PC-9 (cell line): ENCODE measurements around the gene KCNH1.

Experiments used
- EZH2 ChIP-seq: fragments of 200-600 bp; sonication (generic); IDR thresholded peaks from 2 replicates; pipeline ENCODE4 v1.8.0; 2017; ENCODE audit warnings: antibody characterized with exemption, low read depth
- TF ChIP-seq, protein P1 (sequence below): fragments of 200-600 bp; sonication (generic); conservative IDR thresholded peaks from 2 replicates; pipeline ENCODE4 v1.6.1; 2017; ENCODE audit warnings: mixed run types, antibody characterized with exemption, mild to moderate bottlenecking, moderate library complexity

DNA sequence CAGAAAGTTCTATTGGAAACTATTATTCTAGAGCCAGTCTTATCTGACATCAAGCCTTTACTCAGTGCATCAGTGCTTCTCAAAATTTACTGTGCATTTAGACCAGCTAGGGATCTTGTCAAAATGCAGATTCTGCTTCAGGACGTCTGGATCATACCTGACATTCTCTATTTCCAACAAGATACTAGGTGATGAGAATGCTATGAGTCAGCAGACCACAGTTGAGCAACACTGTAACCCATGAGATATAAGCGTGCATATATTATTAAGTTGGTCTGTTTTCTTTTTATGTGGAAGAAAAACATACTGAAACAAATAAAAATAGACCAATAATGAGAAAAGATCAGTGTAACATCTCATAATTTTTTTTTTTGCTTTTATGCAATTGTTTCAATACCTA, 40.4 kb upstream of the KCNH1 start:
- TF ChIP-seq, protein P1, sequence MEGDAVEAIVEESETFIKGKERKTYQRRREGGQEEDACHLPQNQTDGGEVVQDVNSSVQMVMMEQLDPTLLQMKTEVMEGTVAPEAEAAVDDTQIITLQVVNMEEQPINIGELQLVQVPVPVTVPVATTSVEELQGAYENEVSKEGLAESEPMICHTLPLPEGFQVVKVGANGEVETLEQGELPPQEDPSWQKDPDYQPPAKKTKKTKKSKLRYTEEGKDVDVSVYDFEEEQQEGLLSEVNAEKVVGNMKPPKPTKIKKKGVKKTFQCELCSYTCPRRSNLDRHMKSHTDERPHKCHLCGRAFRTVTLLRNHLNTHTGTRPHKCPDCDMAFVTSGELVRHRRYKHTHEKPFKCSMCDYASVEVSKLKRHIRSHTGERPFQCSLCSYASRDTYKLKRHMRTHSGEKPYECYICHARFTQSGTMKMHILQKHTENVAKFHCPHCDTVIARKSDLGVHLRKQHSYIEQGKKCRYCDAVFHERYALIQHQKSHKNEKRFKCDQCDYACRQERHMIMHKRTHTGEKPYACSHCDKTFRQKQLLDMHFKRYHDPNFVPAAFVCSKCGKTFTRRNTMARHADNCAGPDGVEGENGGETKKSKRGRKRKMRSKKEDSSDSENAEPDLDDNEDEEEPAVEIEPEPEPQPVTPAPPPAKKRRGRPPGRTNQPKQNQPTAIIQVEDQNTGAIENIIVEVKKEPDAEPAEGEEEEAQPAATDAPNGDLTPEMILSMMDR = no peak
- no peak for TF ChIP-seq EZH2
